Neuronal stem cell (in vitro differentiated cells): ENCODE results near the gene FIGN.

Experiments used
- DNase-seq: peaks from one replicate; pipeline ENCODE4 v3.0.0-alpha.2; 2013; ENCODE audit warnings: low spot score
- H2AFZ ChIP-seq: one replicate; pipeline ENCODE4 v1.6.1; 2013; ENCODE audit warnings: mild to moderate bottlenecking, low read length, inconsistent platforms
- H2AK5ac ChIP-seq: 2 replicates; pipeline ENCODE4 v1.6.1; 2013; ENCODE audit warnings: low read depth, mild to moderate bottlenecking, inconsistent platforms, low read length, moderate library complexity, mixed read lengths
- H2BK120ac ChIP-seq: 2 replicates; pipeline ENCODE4 v1.6.1; 2013; ENCODE audit warnings: low read depth, mild to moderate bottlenecking, inconsistent platforms, low read length, moderate library complexity, mixed read lengths
- H2BK12ac ChIP-seq: one replicate; pipeline ENCODE4 v1.6.1; 2013; ENCODE audit warnings: low read length, inconsistent platforms
- H2BK15ac ChIP-seq: 2 replicates; pipeline ENCODE4 v1.6.1; 2013; ENCODE audit warnings: mild to moderate bottlenecking, low read length, inconsistent platforms, mixed read lengths
- H2BK5ac ChIP-seq: one replicate; pipeline ENCODE4 v1.6.1; 2013; ENCODE audit warnings: inconsistent platforms, mild to moderate bottlenecking, low read length, moderate library complexity
- H3K14ac ChIP-seq: one replicate; pipeline ENCODE4 v1.6.1; 2013; ENCODE audit warnings: low read length, inconsistent platforms
- H3K18ac ChIP-seq: 2 replicates; pipeline ENCODE4 v1.6.1; 2013; ENCODE audit warnings: low read length, inconsistent platforms
- H3K23ac ChIP-seq: 2 replicates; pipeline ENCODE4 v1.6.1; 2013; ENCODE audit warnings: low read depth, mild to moderate bottlenecking, mixed read lengths, low read length, inconsistent platforms; ENCODE audit not compliant: poor library complexity
- H3K27ac ChIP-seq: replicated peaks from 3 replicates; pipeline ENCODE4 v1.5.1; 2013; ENCODE audit warnings: low read length, inconsistent platforms
- H3K27me3 ChIP-seq, 3 experiments: 2 replicates each; pipeline ENCODE4 v1.6.1; 2013; ENCODE audit warnings: low read length in 3 of 3, mild to moderate bottlenecking in 2 of 3, inconsistent platforms in 1 of 3, low read depth in 1 of 3, mixed read lengths in 1 of 3, moderate library complexity in 1 of 3; ENCODE audit not compliant: control insufficient read depth in 3 of 3, insufficient read depth in 3 of 3
- H3K36me3 ChIP-seq, 2 donors: replicated peaks in 1 of 2; 2 replicates each; pipeline ENCODE4 v1.6.1; 2013; ENCODE audit warnings: low read length in 2 of 2; ENCODE audit not compliant: control insufficient read depth in 2 of 2, insufficient read depth in 2 of 2
- H3K4ac ChIP-seq: 2 replicates; pipeline ENCODE4 v1.6.1; 2013; ENCODE audit warnings: inconsistent platforms, mild to moderate bottlenecking, low read length, moderate library complexity
- H3K4me1 ChIP-seq, 2 donors: 1 replicate in 1 of 2; 2 replicates in 1 of 2; pipeline ENCODE4 v1.6.1; 2013; ENCODE audit warnings: low read length in 2 of 2, low read depth in 1 of 2; ENCODE audit not compliant: control insufficient read depth in 2 of 2, insufficient read depth in 1 of 2
- H3K4me2 ChIP-seq: one replicate; pipeline ENCODE4 v1.6.1; 2013; ENCODE audit warnings: mild to moderate bottlenecking, low read length, inconsistent platforms; ENCODE audit not compliant: insufficient read depth, poor library complexity, severe bottlenecking
- H3K4me3 ChIP-seq, 2 donors: 2 replicates each; pipeline ENCODE4 v1.5.1; 2013; ENCODE audit warnings: low read length in 2 of 2, mild to moderate bottlenecking in 2 of 2, inconsistent platforms in 1 of 2, moderate library complexity in 1 of 2
- H3K79me1 ChIP-seq: one replicate; pipeline ENCODE4 v1.6.1; 2013; ENCODE audit warnings: low read depth, mild to moderate bottlenecking, inconsistent platforms, low read length, moderate library complexity
- H3K9ac ChIP-seq: one replicate; pipeline ENCODE4 v1.6.1; 2013; ENCODE audit warnings: mild to moderate bottlenecking, low read depth, low read length, inconsistent platforms; ENCODE audit not compliant: poor library complexity
- H3K9me3 ChIP-seq, 2 donors: replicated peaks in 1 of 2; 2 replicates each; pipeline versions ENCODE3 to v1.6.1; 2013; ENCODE audit warnings: low read length in 2 of 2, mild to moderate bottlenecking in 2 of 2, inconsistent platforms in 1 of 2, low read depth in 1 of 2, mixed read lengths in 1 of 2, moderate library complexity in 1 of 2; ENCODE audit not compliant: control insufficient read depth in 2 of 2, insufficient read depth in 1 of 2
- H4K8ac ChIP-seq: one replicate; pipeline ENCODE4 v1.6.1; 2013; ENCODE audit warnings: low read depth, mild to moderate bottlenecking, inconsistent platforms, low read length, moderate library complexity
- H4K91ac ChIP-seq: one replicate; pipeline ENCODE4 v1.6.1; 2013; ENCODE audit warnings: low read length, low read depth, mild to moderate bottlenecking, inconsistent platforms; ENCODE audit not compliant: poor library complexity
- WGBS, 2 donors: extraction: QIAGEN DNeasy Blood & Tissue Kit; methylation state at CpG; one replicate each; pipeline ENCODE4 v1.1.7; 2013; ENCODE audit warnings: missing lambda C conversion rate in 2 of 2, mixed read lengths in 1 of 2; ENCODE audit not compliant: insufficient read length in 2 of 2, insufficient replicate concordance in 1 of 2; ENCODE audit errors: extremely low coverage in 2 of 2; 5-methylcytosine and 5-hydroxymethylcytosine counted together

The FIGN gene

GRCh38 chr2:163711699-163712098 lies 24.1 kb downstream of the FIGN start:
- no peak overlapping the region for H2BK5ac ChIP-seq

GRCh38 chr2:163711258-163711657 lies 24.6 kb downstream of the FIGN start:
- no peak for DNase-seq
- Histone ChIP-seq H2BK5ac (no peak overlapping the region), H3K4me2 (no peak overlapping the region), H4K8ac (no peak overlapping the region), H3K79me1 (no peaks in the 10 kb centered on the region), H3K27ac (no peak overlapping the region), H3K9me3 (no peaks in the 10 kb centered on the region), H3K4me3 (no peak overlapping the region), H3K4me1 (peaks cover 18 to 39% of the 10 kb centered on the region in 2 donors), H3K4ac (no peak overlapping the region), H3K27me3 (no peaks in the 10 kb centered on the region), H2BK120ac (no peak overlapping the region), H2BK12ac (no peak overlapping the region), H4K91ac (no peak overlapping the region), H2AFZ (no peak overlapping the region), H3K18ac (no peak overlapping the region), H3K9ac (no peak overlapping the region), H2BK15ac (no peak overlapping the region), H3K14ac (no peak overlapping the region), H2AK5ac (no peak overlapping the region), H3K23ac (no peak overlapping the region), H3K36me3 (no peaks in the 10 kb centered on the region)
- WGBS, 2 donors = no CpG with 5 or more reads among the region's 4 CpGs

More at GRCh38 chr2:163711699-163712098, 24.1 kb downstream of the FIGN start:
- Histone ChIP-seq H3K4me3 (no peak overlapping the region), H4K8ac (no peak overlapping the region), H3K79me1 (no peaks in the 10 kb centered on the region), H2AK5ac (no peak overlapping the region), H3K9ac (no peak overlapping the region), H4K91ac (no peak overlapping the region), H3K4me1 (peaks cover 18 to 40% of the 10 kb centered on the region in 2 donors), H3K18ac (no peak overlapping the region), H3K14ac (no peak overlapping the region), H2AFZ (no peak overlapping the region), H3K36me3 (no peaks in the 10 kb centered on the region), H2BK15ac (no peak overlapping the region), H2BK12ac (no peak overlapping the region), H3K23ac (no peak overlapping the region), H3K4ac (no peak overlapping the region), H3K27me3 (no peaks in the 10 kb centered on the region), H3K27ac (no peak overlapping the region), H2BK120ac (no peak overlapping the region), H3K4me2 (no peak overlapping the region), H3K9me3 (no peaks in the 10 kb centered on the region)
- no CpG with 5 or more reads among the region's 5 CpGs for WGBS, 2 donors
- DNase-seq = no peak

- Histone ChIP-seq H3K4me3 (no peak overlapping the region), H2BK120ac (no peak overlapping the region), H3K36me3 (peaks cover 0 to 5% of the 10 kb centered on the region in 2 donors), H4K8ac (no peak overlapping the region), H3K4me1 (peaks cover 11 to 28% of the 10 kb centered on the region in 2 donors), H2BK5ac (no peak overlapping the region), H2AFZ (no peak overlapping the region), H3K79me1 (no peaks in the 10 kb centered on the region), H3K23ac (no peak overlapping the region), H2AK5ac (no peak overlapping the region), H2BK15ac (no peak overlapping the region), H3K27ac (no peak overlapping the region), H2BK12ac (no peak overlapping the region), H3K18ac (no peak overlapping the region), H4K91ac (no peak overlapping the region), H3K9me3 (no peaks in the 10 kb centered on the region), H3K14ac (no peak overlapping the region), H3K9ac (no peak overlapping the region), H3K27me3 (no peaks in the 10 kb centered on the region), H3K4ac (no peak overlapping the region), H3K4me2 (no peak overlapping the region)
- WGBS, 2 donors = no CpG with 5 or more reads among the region's 2 CpGs
- no peak for DNase-seq
These were observed 26.5 kb downstream of the FIGN start for GRCh38 chr2:163709270-163709669.

GRCh38 chr2:163708265-163708664 lies 27.5 kb downstream of the FIGN start:
- Histone ChIP-seq H3K27ac (no peak overlapping the region), H3K36me3 (peaks cover 0 to 5% of the 10 kb centered on the region in 2 donors), H3K27me3 (no peaks in the 10 kb centered on the region), H2BK15ac (no peak overlapping the region), H3K4ac (no peak overlapping the region), H2AK5ac (no peak overlapping the region), H3K14ac (no peak overlapping the region), H2BK120ac (no peak overlapping the region), H2BK12ac (no peak overlapping the region), H4K8ac (no peak overlapping the region), H3K23ac (no peak overlapping the region), H3K79me1 (no peaks in the 10 kb centered on the region), H3K9me3 (no peaks in the 10 kb centered on the region), H2BK5ac (no peak overlapping the region), H3K4me1 (peaks cover 11 to 20% of the 10 kb centered on the region in 2 donors), H3K4me3 (no peak overlapping the region), H3K9ac (no peak overlapping the region), H2AFZ (no peak overlapping the region), H4K91ac (no peak overlapping the region), H3K18ac (no peak overlapping the region), H3K4me2 (no peak overlapping the region)
- no peak for DNase-seq
- WGBS, 2 donors = no CpG with 5 or more reads among the region's 4 CpGs
